ENCODE data around the gene KLF13.

The KLF13 gene

DNA sequence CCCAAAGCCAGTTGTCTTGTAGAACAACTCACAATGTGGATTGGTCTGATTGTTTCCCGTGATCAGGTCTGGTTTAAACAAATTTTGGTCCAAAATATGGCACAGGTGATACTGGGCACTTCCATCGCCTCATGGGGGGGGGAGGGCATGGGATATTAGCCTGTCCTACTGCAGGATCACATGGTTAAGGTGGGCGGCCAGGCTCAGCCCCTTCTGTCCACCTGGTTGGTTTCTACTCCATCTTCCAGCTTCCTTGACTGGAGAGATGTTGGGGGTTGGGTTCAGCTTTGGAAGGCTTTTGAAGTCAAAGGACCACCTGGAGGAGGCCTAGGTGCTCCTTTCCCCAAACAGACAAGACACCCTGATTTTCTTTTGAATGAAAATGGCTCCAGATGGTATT, 7.2 kb downstream of the KLF13 start:
- DNase-seq, result no peak

DNA sequence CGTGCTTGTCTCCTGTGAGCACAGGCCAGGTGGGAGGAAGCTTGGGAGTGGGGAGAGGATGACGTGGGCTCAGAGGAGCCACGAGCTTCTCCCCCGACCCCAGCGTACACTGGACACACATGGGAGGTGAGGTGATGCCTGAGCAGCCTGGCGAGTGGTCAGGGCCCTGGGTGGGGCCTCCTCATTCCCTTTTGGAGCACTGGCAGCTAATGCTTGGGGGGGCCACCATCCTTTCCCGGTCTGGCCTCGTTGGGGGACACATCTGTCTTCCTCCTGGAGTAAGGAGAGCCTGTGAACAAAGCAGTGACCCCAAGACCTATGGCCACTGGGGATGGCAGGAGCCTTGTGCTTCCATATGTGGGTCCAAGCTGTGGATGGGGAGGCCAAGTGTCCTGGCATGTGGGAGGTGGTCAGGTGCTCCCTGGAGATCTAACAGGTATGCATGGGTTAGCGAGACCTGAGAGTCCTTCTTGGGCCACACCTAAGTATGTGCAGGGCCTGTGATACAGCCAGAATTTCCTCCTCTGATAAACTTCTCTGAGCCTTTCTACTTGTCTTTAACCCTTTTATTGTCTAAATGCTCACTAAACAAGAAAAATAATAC, 9.5 kb downstream of the KLF13 start:
- DNase-seq, result no peak

DNA sequence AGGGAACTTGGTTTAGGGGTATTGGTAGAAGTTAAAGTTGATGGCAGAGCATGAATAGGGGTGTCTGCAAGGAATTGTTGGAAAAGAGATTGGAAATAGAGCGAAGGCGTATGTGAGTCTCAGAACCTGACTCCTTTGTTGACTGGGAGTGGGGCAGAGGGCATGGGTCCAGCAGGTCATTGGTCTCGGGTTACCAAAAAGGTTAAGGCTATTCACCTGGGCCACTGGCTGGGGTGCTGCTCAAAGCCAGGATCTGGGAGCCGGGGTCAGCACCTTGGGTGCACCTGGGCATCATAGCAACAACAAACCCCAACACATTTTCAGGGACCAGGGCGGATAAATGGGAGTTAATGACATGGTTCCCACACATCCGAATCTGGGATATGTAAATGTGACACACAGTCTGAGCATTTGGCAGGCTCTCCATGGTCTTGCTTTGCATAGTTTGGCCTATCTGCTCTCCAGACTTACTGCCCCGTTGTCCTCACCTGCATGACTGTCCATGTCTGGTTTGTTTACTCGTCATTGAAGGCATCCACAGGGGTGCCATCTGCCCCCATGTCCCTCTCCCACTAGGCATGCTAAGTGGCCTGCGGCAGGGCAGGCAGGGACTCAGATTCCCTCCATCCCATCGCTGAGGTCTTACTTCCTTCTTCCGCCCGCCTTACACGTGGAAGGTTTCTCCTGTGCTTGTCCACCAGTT, 10.1 kb downstream of the KLF13 start:
- no peak for DNase-seq

DNA sequence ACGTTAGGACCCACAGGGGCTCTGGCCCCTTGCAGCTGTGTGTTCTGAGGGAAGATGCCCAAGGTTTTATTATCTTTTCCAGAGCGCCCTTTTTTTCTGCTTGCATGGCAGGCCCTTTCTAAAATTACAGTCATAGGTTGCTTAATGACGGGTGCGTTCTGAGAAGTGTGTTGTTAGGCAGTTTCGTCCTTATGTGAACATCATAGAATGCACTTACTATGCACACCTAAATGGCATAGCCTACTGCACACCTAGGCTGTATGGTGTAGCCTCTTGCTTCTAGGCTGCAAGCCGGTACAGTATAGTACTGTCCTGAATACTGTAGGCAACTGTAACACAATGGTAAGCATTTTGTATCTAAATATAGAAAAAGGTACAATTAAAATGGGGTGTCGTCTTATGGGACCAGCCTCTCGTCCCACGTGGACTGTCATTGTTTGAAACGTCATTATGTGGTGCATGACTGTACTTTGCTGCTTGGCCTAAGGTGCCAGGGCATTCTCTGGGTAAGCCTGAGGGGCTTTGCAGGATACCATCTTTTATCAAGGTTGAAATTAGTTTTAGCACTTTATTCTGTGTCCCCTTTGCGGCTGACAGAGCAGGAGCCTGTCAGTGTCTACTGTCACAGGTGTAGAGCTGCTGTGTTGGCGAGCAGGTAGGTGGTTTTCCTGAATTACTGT, 10.9 kb downstream of the KLF13 start:
- no peak for DNase-seq

DNA sequence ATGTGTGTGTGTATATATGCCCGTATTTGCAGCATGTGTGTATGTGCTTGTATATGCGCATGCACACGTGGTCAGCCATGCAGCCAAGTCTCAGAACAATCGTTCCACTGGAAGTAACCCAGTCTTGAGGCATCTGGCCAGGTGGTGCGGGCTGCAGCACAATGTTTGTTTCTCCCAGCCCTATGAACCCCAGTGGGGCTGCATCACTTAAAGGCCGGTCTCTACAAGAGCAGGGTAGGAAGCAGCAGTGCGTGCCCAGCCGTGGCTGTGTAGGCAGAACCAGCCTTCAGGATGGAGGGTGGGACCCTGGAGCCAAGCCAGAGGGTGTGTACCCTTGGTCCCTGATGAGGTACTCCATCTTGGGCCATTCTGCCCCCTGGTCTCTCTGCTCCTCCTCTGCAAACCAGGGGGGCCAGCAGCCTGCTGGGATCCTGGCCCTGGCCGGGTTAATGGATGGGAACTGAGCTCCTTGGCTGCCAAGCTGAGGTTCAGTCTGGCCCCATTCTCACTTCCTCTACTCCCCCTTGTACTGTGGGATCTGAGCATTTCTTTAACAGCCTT, 11.8 kb downstream of the KLF13 start:
- no peak for DNase-seq

DNA sequence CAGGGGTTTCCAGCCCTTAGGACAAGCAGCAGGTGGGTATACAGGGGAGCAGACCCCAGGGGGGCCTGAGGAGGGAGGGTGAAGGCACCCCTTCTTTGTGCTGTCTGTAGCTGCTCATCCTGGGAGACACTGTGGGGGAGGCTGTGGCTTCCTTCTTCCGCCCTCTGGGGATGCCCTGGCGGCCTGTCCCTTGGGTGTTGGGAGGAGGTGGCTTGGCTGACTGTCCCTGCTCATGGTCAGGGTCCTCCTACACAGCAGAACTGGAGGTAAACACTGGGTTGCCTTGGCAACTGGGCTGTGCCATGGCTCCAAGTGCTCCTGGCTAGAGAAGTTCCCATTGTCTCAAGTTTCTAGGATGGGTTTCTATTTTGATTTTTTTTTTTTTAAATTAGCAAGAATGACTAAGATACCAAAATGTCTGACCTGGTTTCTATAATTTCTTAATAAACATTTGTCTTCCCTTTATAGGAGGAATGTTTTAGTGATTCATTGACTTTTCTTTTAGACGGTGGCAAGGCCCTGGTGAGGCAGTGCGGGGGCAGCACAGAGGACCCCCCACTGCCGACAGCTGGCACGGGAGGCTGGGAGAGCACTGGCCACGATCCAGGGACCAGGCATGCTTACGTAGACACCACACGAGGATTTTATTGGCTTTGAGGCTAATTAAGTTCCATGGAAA, 12.4 kb downstream of the KLF13 start:
- DNase-seq, result peak in 1 of 6 experiments; percentile 20

DNA sequence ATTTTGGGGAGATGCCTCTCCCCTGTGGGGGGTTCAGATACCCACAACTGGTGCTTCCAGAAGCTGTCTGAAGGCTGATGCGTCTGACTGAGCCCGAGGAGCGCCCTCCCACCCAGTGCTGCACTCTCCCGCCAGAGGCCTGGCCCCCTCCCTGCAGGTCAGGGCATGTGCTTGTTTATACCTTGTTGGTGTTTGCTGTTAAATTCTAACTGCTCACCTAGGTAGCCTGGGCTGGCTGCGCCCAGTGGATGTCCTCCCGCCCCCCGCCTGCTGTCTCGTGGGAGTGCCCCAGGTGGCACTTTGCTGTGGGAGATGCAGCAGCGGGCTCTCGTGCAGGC, 12.9 kb downstream of the KLF13 start:
- no peak for DNase-seq

DNA sequence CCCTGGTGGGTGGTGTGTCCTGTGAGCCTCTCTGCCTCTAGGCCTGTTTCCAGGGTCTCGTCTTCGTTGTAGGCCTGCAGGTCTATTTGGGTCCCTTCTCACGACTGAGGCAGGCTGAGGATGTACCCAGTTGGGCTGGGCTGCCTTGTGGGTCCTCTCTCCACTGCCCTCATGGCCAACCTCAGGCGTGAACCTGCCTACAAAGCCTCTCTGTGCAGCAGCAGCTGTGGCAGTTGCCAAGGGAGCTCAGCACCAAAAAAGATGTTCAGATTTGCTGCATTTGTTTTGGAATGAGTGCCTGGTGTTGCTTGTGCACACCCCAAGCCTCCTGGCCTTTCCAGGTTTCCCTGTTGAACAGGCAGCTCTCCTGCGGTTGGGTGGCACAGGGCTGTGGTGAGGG, 13.4 kb downstream of the KLF13 start:
- DNase-seq, result no peak

DNA sequence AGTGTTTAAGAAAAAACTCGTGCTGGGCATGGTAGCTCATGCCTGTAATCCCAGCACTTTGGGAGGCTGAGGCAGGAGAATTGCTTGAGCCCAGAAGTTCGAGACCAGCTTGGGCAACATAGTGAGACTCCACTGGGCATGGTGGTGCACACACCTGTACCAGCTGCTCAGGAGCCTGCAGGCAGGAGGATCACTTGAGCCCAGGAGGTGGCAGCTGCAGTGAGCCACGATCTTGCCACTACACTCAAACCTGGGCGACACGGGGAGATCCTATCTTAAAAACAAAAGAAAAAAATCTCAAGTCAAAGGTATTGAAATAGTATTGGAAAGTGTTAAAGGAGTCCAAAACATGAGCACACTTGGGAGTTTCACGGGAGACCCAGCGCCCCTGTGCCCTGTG, 14.0 kb downstream of the KLF13 start:
- DNase-seq, result peak in 1 of 6 experiments; percentile 28

DNA sequence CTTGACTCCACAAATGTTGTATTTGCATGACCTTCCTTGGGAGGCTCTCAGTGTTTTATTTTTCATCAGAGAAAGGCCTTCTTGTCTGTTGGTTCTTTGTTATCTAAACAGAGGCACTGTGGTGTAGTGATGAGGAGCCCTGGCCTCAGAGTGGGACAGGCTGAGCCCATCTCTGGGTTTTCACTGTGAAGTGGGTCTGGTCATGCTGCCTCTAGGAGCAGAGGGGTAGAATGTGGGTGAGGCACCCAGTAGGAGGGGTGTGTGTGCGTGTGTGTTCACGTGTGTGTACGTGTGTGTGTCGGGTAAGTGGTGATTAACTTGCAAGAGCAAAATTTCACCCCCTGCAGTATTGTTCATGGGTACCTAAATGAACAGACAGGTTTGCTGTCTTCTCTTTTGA, 14.4 kb downstream of the KLF13 start:
- DNase-seq, result no peak

DNA sequence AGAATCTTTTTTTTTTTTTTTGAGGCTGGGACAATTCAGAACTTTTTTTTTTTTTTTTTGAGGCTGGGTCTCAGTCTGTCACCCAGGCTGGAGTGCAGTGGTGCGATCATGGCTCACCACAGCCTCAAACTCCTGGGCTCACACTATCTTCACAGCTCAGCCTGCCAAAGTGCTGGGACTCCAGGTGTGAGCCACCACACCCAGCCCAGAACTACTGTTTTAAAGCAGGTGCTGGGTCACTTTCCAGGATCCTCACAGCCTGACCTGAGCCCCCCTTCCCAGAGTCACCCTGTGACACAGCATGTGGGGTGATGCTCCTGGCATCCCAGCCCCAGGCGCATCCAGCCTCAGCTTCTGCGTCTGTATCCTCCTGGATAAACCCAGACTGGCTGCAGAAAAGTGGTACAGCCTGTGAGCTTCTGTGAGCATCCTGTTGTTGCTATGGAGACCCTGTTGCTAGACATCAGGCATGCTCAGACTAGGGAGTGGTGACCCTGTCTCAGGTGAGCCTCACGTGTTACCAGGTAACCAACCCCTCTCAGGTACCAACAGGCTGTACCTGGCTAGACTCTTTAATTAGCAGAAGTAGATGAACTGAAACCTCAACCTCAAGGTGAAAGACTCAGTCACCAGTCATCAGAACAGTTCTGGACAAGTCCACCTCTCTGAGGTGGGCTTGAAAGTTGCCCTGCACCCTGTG, 15.0 kb downstream of the KLF13 start:
- peak in 2 of 6 experiments; percentile 35 to 41 for DNase-seq

DNA sequence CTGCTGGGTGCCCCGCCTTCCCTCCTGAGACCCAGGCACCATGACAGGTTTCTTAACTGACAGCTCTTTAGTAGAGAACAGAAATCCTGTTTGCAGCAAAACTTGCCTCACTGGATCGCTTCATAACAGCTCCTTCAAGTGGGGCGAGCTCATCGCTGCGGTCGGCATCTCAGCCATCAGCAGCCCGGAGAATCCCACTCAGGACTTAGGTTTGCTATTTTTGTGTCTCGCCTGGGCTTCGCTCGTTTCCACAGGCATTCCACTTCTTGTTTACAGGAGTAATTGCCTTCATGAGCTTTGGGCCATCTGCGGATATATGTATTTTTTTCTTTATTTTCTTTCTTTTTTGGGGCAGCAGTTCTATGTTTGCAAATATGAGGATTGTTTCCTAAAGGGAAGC, 15.7 kb downstream of the KLF13 start:
- DNase-seq, result no peak

DNA sequence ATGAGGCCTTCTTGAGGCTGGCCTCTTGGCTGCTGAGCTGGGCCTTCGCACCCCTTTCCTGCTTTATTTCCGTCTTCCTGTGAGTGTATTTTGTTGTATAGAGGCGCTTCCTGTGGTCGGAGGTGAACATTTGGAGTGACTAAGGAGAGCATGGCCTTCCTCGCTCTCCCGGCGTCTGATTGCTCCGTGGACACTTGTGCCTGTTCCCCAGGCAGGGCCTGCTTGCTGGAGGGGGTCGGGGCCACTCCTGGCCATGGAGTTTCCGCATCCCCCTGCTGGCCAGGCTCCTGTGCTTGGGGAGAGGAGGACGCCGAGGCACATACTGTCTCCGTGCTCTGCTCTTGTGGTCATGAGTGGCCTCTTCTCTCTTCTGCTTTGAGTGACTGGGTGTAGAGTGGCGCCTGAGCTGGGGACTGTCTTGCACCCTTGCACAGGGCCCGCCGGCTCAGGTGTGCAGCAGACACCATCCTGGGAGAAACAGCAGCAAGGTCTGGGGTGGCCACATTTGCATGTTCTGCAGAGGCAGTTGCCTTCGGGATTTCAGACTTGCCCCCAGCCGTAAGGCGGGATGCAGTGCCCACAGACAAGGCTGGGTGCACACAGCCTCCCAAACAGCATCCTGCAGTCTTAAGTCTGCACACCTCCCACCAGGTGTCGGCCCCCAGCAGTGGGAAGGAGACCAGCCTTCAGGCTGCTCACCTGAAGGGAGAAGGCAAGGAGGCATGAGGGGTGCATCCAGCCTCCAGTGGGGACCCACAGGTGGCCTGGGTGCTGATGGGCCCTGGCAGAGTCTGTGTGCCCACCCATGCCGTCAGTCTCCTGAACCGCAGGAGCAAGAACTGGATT, 16.4 kb downstream of the KLF13 start:
- peak in 2 of 6 experiments; percentile 33 to 41 for DNase-seq

DNA sequence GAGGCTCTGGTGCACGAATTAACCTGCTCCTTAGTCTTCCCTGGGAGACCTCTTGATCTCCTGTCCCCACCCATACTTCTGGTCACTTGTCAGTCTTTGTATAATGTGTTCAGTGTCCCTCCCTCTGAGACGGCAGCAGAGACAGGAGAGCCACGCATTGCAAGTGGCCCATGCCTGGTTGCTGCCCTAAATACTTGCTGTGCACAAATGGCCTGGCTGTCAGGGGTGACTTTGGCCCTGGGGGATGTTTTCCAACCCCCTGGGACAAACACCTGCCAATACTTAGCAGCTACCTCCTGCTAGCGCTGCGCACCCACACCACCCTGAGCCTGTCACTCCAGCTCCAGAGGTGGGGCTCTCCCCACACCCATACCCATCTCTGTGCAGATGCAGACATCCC, 17.2 kb downstream of the KLF13 start:
- no peak for DNase-seq

DNA sequence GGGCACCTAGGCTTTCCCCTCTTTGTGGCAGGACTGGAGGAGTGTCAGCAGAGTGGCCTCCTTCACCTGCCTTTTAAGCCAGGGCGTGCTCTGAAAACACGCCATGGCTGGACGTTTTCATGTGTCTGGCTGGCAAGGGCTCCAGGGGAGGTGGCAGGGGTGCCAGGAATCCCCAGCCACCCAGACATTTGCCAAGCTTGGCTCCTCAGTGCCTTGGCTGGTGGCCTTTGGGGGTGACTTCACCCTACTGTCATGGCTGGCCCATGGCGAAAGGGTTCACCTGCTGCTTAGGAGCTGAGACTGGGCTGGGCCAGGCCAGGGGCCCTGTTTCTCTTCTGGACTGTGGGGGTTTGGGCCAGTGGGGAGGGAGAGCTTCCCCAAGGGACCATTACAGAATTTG, 17.6 kb downstream of the KLF13 start:
- no peak for DNase-seq

DNA sequence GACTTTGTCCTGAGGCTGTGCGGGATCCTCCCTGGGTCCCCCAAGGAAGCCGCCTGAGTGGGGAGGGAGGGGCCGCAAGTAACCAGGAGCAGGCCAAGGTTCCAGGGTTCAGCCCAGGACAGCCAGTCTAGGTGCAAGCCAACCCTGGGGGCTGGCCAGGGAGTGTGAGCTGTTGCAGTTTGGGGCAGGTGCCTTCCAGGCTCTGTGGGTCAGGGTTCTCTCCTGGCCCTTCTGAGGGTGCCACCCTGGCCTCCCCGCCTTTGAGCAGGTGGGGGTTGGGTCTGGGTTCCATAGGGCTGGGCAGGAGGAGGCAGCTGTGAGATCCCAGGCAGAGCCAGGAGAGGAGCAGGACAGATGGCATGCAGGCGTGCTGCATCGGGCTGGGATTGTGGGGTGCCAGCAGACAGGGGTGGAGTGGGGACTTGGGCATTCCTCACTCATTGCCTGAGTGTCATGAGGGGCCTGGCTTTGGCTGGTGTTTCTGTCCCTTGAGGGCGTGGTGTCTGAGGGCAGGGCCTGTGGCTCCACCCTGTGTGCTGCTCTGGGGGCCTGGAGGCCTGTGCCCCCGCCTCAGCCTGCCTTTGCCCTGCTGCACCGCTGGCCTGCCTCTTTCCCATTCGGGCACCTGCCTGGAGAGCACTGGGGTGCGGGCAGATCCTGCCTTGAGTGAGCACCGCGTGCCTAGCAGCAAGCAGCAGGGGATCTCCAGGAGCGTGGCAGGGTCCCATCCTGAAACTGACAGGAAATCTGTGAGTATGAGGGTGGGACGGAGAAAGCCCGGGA, 18.4 kb downstream of the KLF13 start:
- DNase-seq, result no peak

DNA sequence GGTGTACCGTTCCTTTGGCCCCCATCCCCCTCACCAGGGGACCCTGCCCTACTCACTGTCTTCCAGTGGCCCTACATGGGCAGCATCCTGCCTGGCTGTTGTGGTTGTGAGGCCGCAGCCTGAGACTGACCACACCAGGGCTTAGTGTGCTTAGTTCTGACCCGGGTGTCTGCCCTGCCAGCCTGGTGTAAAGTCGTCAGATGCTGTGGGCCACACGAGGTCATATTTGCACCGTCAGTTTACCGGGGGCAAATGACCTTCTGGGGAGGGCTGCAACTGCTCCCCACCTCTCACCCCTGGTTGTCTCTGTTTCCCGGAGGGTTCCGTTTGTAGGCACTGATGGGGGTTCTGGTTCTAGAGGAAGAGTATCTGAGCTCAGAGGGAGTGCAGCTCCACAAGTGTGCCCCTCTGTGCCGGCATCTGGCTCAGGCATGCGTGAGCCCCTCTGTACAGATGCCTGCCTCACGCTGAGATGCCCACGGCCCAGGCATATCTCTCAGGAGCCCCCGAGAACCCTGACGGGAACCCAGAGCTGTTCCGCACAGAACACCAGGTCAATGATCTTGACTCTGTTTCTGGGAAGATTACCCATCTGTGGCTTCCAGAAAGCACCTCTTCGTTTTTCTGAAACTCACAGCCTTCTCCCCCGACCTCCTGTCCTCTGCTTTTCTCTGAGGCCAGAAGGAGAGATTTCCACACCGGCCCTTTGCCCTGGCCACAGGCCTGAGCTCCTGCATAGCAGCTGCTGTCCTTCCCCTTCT, 19.2 kb downstream of the KLF13 start:
- no peak for DNase-seq

DNA sequence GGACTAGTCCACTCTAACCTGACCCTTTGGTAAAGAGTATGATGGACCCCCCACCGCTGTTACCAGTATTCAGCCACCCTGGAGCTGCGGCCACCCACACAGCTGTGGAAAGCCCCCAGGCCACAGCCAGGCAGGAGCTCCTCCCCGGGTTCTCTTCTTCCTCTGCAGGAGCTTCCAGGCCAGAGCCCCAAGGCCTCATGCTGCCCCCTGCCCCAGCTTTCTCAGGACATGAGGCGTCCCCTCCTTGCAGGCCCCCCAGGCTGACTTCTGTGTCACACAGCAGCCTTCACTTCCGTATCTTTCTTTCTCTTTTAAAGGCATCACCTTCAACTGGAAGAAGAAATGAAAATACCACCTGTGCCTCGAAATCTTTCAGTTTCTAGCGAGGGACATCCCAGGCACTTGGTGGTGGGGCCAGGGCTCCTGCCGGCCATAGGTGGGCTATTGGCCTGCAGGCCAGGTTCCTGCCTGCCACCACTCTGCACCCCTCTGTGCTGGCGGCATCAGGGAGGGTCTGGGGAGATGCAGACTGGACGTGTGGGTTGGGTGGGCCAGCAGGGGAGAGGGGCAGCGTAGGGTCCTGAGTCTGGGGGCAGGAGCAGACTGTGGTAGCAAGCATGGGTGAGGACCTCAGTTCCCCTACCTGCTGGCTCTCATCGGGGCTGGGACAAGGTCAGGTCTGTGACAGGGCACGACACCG, 19.9 kb downstream of the KLF13 start:
- DNase-seq, result peak in 2 of 6 experiments; percentile 37 to 39

All from stimulated activated naive CD4-positive, alpha-beta T cell (primary cell).